Astrocyte (in vitro differentiated cells and primary cell): ENCODE measurements around the gene BMP6. TPM values are rescaled to one million over a fixed set of nuclear protein-coding genes. Genes with fewer than 3 reads are reported as not detected.
A peak's percentile ranks its signal among the peaks of the same experiment; 100 is the strongest.
"Not testable (repeated sequence)": the region's sequence is repeated elsewhere in the genome, so short reads cannot be mapped to it uniquely, and the experiment has no call there.

Experiments
- DNase-seq: peaks from one replicate; pipeline ENCODE4 v3.0.0-alpha.2; 2010; ENCODE audit warnings: low read depth
- FAIRE-seq: peaks from 2 replicates; lab custom pipeline; 2011; peaks lifted over from hg19 to GRCh38; lab: Jason Lieb, UNC
- H2AFZ ChIP-seq: 2 replicates; pipeline ENCODE4 v1.6.0; 2012; ENCODE audit warnings: low read depth, low read length, inconsistent platforms
- H3K27ac ChIP-seq: 2 replicates; pipeline ENCODE4 v1.5.1; 2011; ENCODE audit warnings: low read depth, low read length, inconsistent platforms
- H3K27me3 ChIP-seq: 2 replicates; pipeline ENCODE4 v1.6.0; 2011; ENCODE audit warnings: low read length, inconsistent platforms; ENCODE audit not compliant: insufficient read depth
- H3K36me3 ChIP-seq: 2 replicates; pipeline ENCODE4 v1.5.1; 2011; ENCODE audit warnings: low read length, inconsistent platforms; ENCODE audit not compliant: insufficient read depth
- H3K4me1 ChIP-seq: 2 replicates; pipeline ENCODE4 v1.5.1; 2011; ENCODE audit warnings: low read length, inconsistent platforms; ENCODE audit not compliant: insufficient read depth
- H3K4me2 ChIP-seq: 2 replicates; pipeline ENCODE4 v1.6.0; 2012; ENCODE audit warnings: low read length, inconsistent platforms
- H3K4me3 ChIP-seq: 2 replicates; pipeline ENCODE4 v1.5.1; 2011; ENCODE audit warnings: low read depth, mild to moderate bottlenecking, low read length, inconsistent platforms; ENCODE audit not compliant: insufficient read depth
- H3K79me2 ChIP-seq: 2 replicates; pipeline ENCODE4 v1.6.0; 2012; ENCODE audit warnings: mild to moderate bottlenecking, low read length, inconsistent platforms; ENCODE audit not compliant: insufficient read depth
- H3K9ac ChIP-seq: 2 replicates; pipeline ENCODE4 v1.6.0; 2012; ENCODE audit warnings: mild to moderate bottlenecking, low read length, inconsistent platforms
- H3K9me3 ChIP-seq: 2 replicates; pipeline ENCODE4 v1.5.1; 2012; ENCODE audit warnings: low read depth, mild to moderate bottlenecking, low read length, inconsistent platforms; ENCODE audit not compliant: insufficient read depth
- H4K20me1 ChIP-seq: 2 replicates; pipeline ENCODE4 v1.6.0; 2012; ENCODE audit warnings: low read length, inconsistent platforms; ENCODE audit not compliant: insufficient read depth
- H3K27ac Mint-ChIP-seq: one replicate; pipeline ENCODE4 v1.8.0; 2021; ENCODE audit warnings: mild to moderate bottlenecking, mixed read lengths; ENCODE audit not compliant: unreplicated experiment
- H3K27me3 Mint-ChIP-seq: one replicate; pipeline ENCODE4 v1.8.0; 2021; ENCODE audit warnings: low read depth, mixed read lengths; ENCODE audit not compliant: unreplicated experiment
- H3K36me3 Mint-ChIP-seq: one replicate; pipeline ENCODE4 v1.8.0; 2021; ENCODE audit warnings: low read depth, mixed read lengths; ENCODE audit not compliant: unreplicated experiment
- H3K4me1 Mint-ChIP-seq: one replicate; pipeline ENCODE4 v1.8.0; 2021; ENCODE audit warnings: low read depth, mixed read lengths; ENCODE audit not compliant: unreplicated experiment
- H3K4me3 Mint-ChIP-seq: one replicate; pipeline ENCODE4 v1.8.0; 2021; ENCODE audit warnings: mild to moderate bottlenecking, moderate library complexity, mixed read lengths; ENCODE audit not compliant: unreplicated experiment
- H3K9me3 Mint-ChIP-seq: one replicate; pipeline ENCODE4 v1.8.0; 2021; ENCODE audit warnings: mild to moderate bottlenecking, mixed read lengths; ENCODE audit not compliant: unreplicated experiment
- EZH2 ChIP-seq: IDR thresholded peaks from 2 replicates; pipeline ENCODE4 v1.6.1; 2012; ENCODE audit warnings: mild to moderate bottlenecking, low read length, inconsistent platforms; ENCODE audit not compliant: insufficient read depth
- total RNA-seq: library from RNA; stranded (reverse); gene quantifications from 2 replicates; pipeline ENCODE4 v1.2.1, GENCODE V29; 2021
- TF ChIP-seq, protein P1 (sequence below): IDR thresholded peaks from 2 replicates; pipeline ENCODE4 v1.5.1; 2011; ENCODE audit warnings: low read depth, mild to moderate bottlenecking, inconsistent platforms, low read length, moderate library complexity; ENCODE audit not compliant: insufficient read depth

Gene BMP6
- total RNA-seq, 1 donor from 2014 or later, result 2.8 TPM

DNA sequence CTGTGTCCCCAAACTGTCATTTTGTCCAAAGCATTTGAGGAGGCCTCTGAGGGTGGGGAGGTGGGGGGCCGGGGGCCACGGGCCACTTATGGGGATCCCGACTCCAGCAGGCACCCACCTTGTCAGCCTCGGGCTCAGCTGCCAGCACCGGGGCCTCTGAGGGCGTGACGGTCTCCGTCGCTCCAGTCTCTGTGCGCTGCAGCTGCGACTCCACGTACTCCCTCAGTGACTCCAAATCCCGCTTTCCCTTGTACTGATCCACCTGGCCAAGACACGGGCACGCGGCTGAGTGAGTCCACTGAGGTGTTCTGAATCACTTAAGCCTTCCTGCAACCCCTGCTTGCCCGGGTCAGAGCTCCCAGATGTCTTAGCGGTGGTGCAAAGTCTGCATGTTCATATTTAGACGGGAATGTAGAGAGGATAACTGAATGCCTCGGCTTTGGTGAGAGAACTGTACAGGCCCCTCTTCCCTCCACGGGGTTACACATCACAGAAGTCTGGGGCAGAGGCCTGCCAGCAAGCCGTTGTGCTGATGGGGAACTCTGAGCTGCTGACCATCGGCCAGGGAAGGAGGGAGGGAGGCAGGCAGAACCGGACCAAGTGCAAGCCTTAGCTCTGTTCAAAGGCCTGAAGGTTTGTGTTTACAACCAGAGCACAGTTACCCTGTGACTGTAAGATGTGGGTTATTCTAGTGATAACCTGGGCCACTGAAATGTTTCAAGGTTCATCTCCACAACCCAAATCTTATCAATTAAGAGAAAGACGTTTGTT, 162.9 kb downstream of the BMP6 start:
- H2AFZ ChIP-seq, result no peak overlapping the region
- no peak overlapping the region for H3K4me3 Mint-ChIP-seq
- no peaks in the 10 kb centered on the region for H3K4me1 Mint-ChIP-seq
- no peaks in the 10 kb centered on the region for H3K4me1 ChIP-seq
- H3K79me2 ChIP-seq, result no peaks in the 10 kb centered on the region
- peaks cover 45% of the 10 kb centered on the region for H3K36me3 Mint-ChIP-seq
- no peaks in the 10 kb centered on the region for H3K9me3 Mint-ChIP-seq
- DNase-seq, result no peak
- no peaks in the 10 kb centered on the region for H3K27me3 ChIP-seq
- TF ChIP-seq, protein P1, sequence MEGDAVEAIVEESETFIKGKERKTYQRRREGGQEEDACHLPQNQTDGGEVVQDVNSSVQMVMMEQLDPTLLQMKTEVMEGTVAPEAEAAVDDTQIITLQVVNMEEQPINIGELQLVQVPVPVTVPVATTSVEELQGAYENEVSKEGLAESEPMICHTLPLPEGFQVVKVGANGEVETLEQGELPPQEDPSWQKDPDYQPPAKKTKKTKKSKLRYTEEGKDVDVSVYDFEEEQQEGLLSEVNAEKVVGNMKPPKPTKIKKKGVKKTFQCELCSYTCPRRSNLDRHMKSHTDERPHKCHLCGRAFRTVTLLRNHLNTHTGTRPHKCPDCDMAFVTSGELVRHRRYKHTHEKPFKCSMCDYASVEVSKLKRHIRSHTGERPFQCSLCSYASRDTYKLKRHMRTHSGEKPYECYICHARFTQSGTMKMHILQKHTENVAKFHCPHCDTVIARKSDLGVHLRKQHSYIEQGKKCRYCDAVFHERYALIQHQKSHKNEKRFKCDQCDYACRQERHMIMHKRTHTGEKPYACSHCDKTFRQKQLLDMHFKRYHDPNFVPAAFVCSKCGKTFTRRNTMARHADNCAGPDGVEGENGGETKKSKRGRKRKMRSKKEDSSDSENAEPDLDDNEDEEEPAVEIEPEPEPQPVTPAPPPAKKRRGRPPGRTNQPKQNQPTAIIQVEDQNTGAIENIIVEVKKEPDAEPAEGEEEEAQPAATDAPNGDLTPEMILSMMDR, result no peak
- no peak for TF ChIP-seq EZH2
- no peak overlapping the region for H3K4me3 ChIP-seq
- peaks cover 73% of the 10 kb centered on the region for H4K20me1 ChIP-seq
- no peaks in the 10 kb centered on the region for H3K27me3 Mint-ChIP-seq
- no peak overlapping the region for H3K27ac Mint-ChIP-seq
- no peaks in the 10 kb centered on the region for H3K9me3 ChIP-seq
- FAIRE-seq, result no peak
- H3K36me3 ChIP-seq, result peaks cover 83% of the 10 kb centered on the region
- H3K4me2 ChIP-seq, result no peak overlapping the region
- H3K9ac ChIP-seq, result no peak overlapping the region
- H3K27ac ChIP-seq, result no peak overlapping the region

DNA sequence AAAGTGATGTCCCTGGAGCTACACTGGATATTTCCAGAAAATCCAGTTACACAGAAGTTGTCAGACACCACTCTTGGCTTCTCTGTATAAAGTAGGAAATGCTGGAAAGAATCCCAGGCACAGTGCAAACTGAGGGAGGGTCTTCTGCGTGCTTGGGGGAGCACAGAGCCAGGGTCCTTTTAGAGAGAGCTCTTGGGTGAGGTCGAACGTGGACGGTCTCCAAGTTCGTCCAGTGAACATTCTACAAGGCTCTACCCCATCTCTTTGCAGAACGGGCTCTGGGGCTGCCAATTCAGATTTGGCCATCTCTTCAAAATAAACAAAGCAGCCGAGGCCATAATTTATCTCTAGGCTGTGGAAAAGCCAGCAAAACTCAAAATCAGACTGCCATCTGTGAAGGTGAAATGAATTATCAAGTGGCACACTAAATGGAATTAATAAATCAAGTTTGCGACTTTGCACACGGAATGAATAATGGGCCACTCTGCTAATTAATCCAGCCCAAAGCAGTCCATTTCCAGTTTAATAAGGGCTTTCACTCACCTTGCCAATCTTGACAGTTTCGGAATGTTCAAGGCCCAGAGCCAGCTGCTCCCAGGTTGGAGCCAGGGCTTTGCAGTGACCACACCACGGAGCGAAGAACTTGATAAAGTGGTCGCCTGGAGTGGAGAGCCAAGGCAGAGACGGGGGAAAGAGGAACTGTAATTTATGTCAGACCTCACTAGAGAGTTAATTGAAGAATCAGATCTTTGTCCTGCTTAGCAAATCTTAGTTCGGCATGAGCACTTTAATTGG, 165.4 kb downstream of the BMP6 start:
- Mint-ChIP-seq H3K27ac (no peak overlapping the region), H3K27me3 (no peaks in the 10 kb centered on the region), H3K4me3 (no peak overlapping the region), H3K9me3 (no peaks in the 10 kb centered on the region), H3K36me3 (peaks cover 38% of the 10 kb centered on the region), H3K4me1 (no peaks in the 10 kb centered on the region)
- Histone ChIP-seq H3K27ac (no peak overlapping the region), H3K4me1 (no peaks in the 10 kb centered on the region), H4K20me1 (peaks cover 69% of the 10 kb centered on the region), H3K79me2 (no peaks in the 10 kb centered on the region), H3K36me3 (peaks cover 81% of the 10 kb centered on the region), H3K27me3 (no peaks in the 10 kb centered on the region), H3K4me3 (no peak overlapping the region), H3K9me3 (no peaks in the 10 kb centered on the region), H3K4me2 (no peak overlapping the region), H2AFZ (no peak overlapping the region), H3K9ac (no peak overlapping the region)
- FAIRE-seq (no peak), DNase-seq (no peak)
- TF ChIP-seq, protein P1, result no peak
- TF ChIP-seq EZH2, result no peak

DNA sequence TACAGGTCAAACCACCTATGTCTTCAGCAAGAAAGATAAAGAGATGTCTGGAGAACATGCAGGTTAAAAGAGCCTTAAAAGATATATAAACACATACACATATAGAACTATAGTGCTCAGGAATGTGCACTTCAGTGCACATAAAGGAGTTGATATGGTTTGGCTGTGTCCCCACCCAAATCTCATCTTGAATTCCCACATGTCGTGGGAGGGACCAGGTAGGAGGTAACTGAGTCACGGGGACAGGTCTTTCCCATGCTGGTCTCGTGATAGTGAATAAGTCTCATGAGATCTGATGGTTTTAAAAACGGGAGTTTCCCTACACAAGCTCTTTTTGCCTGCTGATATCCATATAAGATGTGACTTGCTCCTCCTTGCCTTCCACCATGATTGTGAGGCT, 166.5 kb downstream of the BMP6 start:
- H3K4me3 Mint-ChIP-seq, H3K27ac ChIP-seq, H3K9ac ChIP-seq, H3K27me3 Mint-ChIP-seq, H2AFZ ChIP-seq, H3K9me3 Mint-ChIP-seq, FAIRE-seq, DNase-seq, H3K4me2 ChIP-seq, H3K79me2 ChIP-seq, H3K27me3 ChIP-seq, H3K4me3 ChIP-seq, H3K4me1 Mint-ChIP-seq, H3K9me3 ChIP-seq, H3K4me1 ChIP-seq: not testable (repeated sequence)
- Mint-ChIP-seq H3K36me3 (peaks cover 27% of the 10 kb centered on the region), H3K27ac (peak overlapping the region; percentile 31)
- Histone ChIP-seq H4K20me1 (peaks cover 66% of the 10 kb centered on the region), H3K36me3 (peaks cover 80% of the 10 kb centered on the region)
